Stimulated activated CD8-positive, alpha-beta memory T cell treated with anti-CD3 and anti-CD28 coated beads, Interleukin-15, amount 100 ng/mL, for 1 hour (primary cell): ENCODE data around the gene FSTL4.

ENCODE experiments used
- DNase-seq: peaks from one replicate; pipeline ENCODE4 v3.0.0-alpha.2; 2020; ENCODE audit warnings: low read depth

FSTL4 gene

GRCh38 chr5:133385346-133385745, 227.0 kb downstream of the FSTL4 start:
- no peak for DNase-seq

DNA sequence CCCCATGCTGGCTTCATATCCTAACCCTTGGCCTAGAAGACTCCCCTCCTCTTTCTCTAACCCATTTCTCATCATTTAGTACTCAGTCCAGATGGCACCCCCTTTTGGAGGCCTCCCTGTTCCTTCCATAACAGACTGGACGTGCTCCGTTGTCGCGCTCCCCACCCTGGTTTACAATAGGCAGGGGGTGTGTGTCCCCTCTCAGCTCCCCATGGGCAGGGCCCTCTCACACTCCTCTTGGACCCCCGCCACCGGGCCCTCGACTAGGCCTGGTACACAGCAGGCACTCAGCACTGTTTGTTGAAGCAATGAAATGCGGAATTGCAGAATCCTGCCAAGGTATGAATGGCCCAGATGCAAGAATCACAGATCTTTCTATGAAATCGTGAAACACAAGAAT, 227.4 kb downstream of the FSTL4 start:
- no peak for DNase-seq

DNA sequence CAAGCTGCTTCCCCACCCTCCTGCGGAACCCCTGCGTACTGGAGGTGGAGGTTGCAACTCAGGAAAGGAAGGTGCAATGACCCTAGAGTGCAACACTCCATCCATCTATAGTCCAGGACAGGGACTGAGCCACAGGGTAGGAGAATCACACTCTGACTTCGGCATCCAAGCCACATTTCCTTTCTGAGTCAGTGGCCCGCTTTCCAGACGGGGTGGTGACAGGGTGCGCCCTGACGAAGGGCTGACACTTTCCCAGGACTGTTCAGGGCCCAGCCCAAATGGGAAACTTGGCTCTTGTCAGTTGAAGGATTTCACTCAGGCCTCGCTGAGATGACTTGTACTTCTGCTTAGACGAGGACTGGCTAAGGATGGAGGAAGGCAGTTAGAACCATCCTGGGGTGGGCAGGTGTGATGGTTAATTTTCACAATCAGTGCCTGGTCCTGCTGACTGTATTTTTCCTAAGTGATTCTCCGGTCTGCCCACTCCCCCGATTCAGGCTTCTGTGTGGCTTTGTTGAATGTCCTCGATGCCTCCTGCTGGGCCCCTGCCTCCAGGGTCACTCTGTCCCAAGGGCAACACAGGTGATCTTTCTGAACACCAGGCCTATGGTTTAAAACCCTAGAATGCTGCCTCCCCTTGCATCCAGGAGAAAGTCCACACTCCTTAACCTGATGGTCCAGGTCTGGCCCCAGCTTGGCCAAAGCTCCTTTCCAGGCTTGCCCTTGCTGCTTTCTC, 228.1 kb downstream of the FSTL4 start:
- DNase-seq = no peak

DNA sequence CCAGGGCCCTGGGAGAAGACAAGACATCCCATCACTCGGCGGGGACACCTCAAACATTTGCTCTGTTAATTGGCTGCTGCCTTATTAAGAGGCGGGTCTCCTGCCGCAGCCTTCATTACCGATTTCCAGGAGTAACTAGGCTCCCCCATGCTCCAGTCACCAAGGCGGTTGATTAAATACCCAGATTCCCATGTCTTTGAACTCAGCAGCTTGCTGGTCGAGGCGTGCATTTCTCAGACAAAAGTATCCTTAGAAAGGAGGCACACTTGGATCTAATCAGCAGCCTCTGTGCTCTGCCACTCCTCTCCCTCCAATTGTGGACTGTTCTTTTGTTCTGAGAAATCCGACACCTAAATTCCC, 228.8 kb downstream of the FSTL4 start:
- DNase-seq = no peak

DNA sequence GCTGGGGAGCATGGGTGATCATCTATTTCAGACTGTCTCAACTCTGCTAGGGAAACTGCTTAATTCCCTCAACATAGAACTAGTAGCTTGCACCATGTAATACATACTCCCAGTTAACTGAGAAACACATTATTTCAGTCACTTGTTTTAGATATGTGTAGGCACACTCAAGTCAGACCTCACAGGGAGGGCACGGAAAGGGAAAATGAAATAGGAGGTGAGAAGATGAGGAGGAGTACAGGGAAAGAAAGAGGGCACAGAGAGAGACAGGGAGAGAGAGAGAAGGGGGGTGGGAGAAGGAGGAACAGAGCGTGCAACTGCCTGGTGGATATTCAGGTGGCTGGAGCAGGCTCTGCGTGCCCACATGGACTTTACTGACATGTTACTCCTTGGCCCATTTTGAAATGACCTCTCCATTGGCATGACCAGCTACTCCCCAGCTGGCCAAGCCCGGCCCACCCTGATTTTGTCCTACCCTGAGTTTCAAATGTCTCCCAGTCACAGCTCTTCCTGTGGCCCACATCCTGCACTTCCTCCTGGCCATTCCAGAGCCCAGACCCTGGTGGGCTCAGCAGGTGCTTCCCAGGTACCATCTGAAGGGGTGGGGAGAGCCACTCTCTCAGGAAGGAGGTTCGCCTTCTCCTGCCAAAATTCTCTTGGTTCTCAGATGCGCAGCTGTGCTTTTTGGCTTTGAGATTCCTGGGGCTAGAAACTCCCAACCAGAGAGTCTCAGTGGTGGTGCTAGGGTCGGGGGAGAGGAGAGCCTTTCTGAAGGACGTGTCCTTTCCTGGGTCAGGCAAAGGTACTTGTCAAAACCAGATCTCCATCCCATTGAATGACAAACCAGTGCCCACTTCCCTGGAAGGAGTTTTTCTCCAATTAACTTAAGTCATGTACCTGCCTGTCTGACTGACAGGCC, 229.4 kb downstream of the FSTL4 start:
- DNase-seq = no peak

DNA sequence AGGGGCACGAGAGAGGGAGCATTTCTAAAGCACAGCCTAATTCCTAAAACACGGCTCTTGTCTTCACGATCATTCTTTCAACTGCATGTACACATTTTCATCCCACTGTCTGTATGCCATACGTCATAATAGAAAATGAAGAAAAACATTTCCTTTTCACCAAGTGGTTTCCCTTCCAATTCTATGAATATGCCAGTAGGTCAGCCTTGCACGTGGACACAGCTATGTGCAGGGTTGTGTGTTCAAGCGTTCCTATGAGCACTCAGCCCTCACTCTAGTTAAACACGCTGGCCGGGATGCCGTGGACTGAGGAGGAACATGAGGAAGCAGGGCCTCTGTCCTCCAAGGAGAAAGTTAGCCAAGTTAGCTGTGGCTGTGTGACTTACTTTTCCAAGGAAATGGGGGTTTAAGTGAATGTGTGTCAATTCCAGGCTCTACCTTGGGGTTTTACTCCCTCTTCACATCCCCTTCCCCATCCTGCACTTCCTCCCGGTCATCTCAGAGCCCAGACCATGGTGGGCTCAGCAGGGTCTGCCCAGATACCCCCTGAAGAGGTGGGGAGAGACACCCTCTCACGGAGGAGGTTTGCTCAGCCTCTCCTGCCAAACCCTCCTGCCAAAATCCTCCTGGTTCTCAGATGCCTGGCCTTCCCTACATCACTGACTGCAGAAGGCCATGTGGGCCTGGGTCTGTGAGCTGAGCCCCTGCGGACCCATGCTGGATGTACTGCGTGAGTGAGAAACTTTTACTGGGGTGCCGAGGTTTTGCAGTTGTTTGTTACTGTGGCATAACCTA, 230.6 kb downstream of the FSTL4 start:
- DNase-seq = no peak

GRCh38 chr5:133381041-133381440, 231.3 kb downstream of the FSTL4 start:
- DNase-seq = no peak

DNA sequence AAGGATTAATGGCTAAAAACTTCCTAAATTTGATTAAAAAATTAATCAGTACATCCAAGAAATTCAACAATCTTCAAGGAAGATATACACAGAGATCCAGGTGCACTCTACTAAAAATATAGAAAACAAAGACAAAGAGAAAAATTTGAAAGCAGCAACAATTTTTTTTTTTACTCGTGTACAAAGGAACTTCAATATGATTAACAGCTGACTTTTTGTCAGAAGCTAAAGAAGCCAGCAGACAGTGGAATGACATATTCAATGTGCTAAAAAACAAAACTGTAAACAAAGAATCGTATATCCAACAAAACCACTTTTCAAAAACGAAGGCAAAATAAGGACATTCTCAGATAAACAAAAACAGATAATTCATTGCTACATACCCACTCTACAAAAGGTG, 234.6 kb downstream of the FSTL4 start:
- no peak for DNase-seq

GRCh38 chr5:133376986-133377385, 235.4 kb downstream of the FSTL4 start:
- no peak for DNase-seq

- DNase-seq = no peak
Measured at GRCh38 chr5:133373121-133373870, 239.0 kb downstream of the FSTL4 start.

DNA sequence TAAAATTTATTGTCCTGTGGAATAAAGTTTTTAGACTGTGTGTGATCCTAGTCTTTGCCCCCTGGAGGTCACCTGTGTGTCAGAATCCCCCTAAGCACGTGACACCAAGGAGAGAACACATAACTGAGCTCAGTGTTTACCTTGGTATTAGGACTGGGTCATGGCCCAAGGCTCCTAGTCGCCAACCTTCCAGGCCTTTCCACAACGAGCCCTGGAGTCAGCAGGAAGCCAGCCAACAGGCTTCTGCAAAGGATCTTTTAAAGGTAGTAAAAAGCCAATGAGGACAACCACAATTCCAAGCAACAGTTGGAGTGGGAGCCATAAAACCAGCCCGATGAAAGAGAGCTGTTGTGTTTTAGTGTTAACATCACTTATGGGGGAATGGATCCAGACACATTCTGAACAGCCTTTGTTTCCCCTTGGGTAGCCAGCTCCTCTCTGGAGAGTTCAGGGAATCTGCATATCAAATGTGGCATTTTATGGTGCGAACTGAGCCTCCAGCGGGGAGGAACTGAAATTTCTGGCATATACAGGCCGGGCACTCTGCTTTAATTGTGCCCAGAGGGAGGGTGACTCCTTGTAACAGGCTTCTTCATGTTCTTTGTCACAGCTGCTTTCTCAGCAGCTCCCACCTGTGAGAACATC, 239.9 kb downstream of the FSTL4 start:
- DNase-seq = no peak

- no peak for DNase-seq
Measured at GRCh38 chr5:133371371-133372155, 240.8 kb downstream of the FSTL4 start.

DNA sequence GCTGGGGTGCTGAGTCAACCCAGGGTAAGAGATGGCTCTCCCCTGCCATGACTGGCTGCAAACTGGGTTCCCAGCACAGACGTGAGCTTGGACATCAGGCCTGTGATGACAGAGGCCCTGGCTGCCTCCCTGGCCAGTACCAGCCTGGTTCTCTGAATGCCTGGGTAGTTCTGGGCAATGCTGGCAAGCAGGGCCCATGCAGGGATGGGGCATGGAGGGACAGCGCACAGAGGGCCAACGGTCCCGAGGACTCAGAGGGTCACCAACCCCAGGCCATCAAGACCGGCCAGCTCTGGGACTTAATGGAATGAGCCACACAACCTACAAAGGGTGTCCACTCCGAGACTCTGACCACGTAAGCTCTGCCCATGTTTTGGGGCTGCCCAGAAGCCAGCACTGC, 241.4 kb downstream of the FSTL4 start:
- DNase-seq = no peak

DNA sequence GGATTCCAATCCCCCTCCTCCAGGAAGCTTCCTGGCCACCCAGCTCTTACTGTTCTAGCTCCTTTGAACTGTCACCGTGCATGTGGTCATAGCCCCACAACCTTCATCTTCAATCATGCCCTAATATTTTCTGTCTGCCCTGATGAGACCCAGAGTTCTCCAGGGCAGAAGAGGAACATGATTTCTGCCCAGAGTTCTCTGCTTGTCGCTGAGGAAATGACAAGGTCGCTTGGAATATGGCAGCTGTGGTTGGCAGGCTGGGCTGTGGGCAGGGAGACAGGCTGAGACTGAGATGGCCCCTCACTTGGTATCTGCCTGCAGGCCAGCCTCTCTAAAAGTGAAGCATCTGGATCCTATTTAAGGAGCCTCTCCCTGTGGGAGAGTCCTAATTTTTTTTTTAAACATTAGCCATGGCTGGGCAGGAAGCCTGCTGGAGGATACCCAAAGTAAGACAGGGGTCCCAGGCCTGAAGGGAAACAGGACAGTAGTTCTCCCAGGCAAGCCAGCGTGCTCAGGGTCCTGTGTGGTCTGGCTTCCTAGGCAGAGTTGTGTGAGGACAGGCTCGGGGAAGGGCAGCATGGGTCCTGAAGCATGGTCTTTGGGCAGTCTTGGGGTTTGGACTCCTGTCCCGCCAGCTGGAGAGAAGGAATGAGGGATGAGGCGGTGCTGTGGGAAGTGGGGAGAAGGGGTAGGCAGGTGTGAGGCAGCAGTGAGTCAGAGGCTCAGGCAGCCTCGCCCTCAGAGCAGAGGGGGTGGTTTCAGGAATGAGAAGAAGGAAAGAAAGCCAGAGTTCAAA, 242.1 kb downstream of the FSTL4 start:
- DNase-seq = no peak

GRCh38 chr5:133368916-133369783, 243.2 kb downstream of the FSTL4 start:
- DNase-seq = no peak

DNA sequence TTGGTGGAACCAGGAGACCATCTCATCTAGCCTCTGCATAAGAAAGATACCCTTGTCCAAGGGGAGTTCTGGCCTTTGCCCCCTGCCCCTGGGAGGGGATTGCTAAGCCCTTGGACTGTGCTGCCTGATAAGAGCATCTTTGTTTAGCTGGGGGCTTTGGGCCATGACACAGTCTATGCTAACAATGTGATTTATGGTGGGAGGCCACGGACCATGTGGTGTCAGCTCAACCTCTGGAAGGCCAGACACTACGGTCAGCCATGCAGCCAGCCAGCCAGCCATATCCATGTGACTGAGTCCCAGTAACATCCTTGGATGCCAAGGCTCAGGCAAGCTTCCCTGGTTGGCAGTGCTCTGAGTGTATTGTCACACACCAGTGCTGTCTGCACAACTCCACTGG, 244.4 kb downstream of the FSTL4 start:
- DNase-seq = no peak

DNA sequence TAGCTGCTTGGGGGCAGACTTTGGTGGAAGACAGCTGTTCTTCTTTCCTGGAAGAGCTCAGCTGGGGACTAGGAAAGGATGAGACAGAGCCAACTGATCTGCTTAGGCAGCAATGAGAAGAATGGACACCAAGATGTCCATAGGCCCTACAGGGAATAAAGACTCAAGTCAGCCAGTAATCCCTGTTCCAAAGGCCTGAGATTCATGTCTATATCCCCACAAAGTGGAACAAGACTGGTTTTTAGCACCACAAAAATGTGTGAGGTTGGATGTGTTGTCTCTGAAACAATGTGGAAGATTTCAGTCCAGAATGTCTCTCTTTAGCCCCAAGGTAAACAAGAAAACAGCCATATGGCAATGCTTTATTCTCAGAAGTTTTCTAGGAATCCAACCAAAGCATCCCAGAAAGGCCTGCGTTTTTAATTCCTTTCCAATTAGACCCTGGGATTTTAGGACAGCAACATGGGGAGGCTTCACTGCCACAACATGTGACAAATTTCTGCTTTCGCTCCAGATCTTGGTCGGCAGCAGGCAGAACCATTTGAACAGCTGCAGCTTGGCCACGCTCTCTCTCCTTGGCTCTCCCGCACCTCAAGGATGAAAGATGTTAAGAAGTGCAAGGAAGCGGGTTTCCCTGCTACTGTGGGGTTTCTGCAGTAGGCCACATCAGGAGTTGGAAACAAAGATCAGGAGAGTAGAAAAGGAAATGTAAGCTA, 245.1 kb downstream of the FSTL4 start:
- no peak for DNase-seq

DNA sequence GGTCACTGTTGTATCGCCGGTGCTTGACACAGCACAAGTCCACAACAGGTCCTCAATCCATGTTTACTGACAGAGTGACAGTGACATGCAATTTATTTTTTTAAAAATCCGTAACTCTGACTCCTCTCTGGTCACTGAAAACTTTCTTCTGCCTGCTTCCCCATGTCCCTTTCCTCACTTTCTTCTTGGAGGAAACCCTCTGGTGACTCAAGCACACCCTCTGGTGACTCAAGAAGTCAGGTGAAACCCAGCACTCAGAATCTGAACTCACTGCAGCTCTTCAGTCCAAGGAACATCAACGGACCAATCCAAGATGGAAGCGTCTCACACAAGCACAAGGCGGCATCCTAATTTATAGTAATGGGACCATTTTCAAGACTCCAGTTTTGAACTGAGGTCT, 245.9 kb downstream of the FSTL4 start:
- no peak for DNase-seq
